Measurements from ENCODE around the gene LPIN1.
"Not testable (repeated sequence)": the region's sequence is repeated elsewhere in the genome, so short reads cannot be mapped to it uniquely, and the experiment has no call there.

Gene LPIN1

GRCh38 chr2:11847935-11848334, 101.5 kb downstream of the LPIN1 start:
- not testable (repeated sequence) for DNase-seq

GRCh38 chr2:11850082-11850481, 103.7 kb downstream of the LPIN1 start:
- DNase-seq: no peak

DNA sequence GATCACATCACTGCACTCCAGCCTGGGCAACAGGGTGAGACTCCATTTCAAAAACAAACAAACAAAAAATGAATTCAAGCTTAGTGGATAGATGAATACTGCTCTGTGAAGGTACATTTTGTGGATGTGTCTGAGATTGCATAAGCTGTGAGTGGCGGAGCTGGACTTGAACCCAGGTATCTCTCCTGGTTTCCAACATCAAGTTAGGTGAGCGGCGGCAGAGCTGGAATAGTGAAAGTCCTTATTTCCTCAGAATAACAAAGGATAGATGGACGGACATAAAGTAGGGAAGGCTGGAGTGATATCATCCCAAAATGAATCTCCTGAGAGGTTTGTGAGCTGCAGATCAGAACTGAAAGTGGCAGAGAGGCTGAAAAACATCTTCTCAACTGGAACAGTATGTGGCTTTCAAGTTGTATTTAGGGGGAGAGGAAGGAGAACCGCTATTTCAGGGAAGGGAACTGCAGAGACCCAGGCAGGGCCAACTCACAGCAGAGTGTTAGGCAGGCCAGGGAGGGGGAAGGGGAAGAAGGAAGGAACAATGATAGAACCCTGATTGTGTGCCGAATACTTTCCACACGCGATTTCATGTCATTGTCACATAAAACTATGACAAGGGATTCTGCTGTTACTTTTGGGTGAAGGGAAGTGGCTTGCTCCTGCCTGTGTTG, 106.2 kb downstream of the LPIN1 start:
- no peak for DNase-seq

DNA sequence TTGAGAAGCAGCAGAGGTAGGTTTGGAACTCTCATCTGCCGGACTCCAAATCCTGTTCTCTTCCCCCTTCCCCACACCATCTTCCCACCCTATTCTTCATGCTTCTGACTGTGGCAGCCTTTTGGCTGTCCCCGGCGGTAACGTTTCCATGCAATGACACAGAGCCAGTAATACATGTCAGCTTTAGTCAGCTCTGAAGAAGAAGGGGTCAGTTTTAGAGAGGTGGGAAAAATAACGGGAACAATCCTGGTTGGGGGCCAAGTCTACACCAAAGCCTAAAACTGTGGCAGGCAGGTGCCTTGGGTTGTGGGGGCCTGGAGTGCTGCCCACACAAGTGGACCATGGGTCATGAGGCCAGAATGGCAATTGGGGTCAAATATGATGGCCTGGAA, 106.8 kb downstream of the LPIN1 start:
- no peak for DNase-seq

GRCh38 chr2:11855064-11855760, 108.8 kb downstream of the LPIN1 start:
- no peak for DNase-seq

DNA sequence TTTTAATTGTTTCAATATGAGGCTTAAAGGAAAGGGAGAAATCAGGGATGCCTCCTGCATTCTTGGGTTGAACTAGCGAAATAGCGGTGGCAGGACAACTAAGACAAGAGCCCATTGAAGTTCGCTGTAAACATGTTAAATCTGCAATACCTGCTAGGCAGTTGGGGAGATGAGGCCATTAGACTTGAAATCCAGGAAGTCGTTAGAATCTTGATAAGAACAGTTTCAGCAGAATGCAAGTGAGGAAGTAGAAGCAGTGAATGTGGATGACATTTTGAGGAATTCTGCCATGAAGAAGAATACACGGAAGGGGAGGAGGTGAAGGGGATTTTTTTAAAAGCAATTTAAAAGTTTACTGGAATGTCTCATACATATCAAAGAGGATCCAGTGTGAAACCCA, 109.7 kb downstream of the LPIN1 start:
- no peak for DNase-seq

DNA sequence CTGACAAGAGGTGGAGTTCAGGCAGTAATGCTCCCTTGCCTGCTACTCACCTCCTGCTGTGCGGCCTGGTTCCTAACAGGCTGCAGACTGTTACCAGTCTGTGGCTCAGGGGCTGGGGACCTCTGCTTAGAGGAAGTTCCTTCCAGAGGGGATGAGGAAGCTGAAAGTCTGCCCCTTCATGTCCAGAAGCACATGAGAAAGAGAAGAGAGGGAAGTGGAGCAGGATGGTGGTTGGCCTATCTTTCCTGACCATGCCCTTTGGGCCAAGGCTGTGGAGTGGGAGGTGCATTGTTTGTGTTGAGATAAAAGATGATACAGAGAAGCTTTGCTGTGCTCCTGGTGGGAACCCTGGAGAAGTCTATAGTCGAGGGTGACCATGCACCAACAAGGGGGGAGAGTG, 112.5 kb downstream of the LPIN1 start:
- no peak for DNase-seq

GRCh38 chr2:11859975-11860374, 113.5 kb downstream of the LPIN1 start:
- DNase-seq: not testable (repeated sequence)

DNA sequence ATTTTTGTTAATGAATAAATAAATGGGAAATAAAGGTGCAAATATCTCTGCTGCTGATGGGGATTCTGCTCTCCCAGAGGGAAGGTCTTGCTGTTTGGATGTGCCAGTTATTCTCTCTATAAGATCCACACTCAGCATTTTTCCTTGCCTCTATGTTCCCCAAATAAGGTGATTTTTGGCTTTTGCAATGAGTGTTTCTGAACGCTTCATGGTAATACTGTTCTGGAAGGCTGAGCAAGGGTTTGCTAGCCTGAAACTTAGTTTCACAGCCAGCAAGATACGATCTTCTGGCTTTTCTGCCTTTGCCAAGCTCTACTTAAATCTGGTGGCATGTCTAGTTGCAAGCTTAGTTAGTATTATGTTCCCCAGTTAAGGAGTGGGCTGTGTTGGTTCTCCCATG, 114.6 kb downstream of the LPIN1 start:
- DNase-seq: no peak

GRCh38 chr2:11862049-11862448, 115.6 kb downstream of the LPIN1 start:
- DNase-seq: no peak

DNA sequence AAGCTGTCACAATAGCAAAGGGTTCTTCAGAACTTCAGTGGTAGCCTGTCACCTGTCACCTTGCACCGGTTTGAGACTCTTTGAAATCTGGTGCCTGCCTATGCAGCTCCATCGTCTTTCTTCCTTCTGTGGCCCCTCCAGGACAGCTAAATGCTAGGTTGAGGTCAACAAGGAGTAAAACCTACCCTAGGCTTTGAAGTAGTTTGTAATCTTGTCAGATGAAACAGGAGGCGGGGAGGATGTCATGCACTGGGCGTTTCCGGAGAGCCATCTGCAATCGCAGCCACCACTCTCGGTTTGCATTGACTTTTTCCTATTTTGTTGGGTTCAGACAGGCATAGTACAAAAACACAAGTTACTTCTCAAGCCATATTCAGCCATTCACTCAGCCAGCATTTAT, 116.7 kb downstream of the LPIN1 start:
- DNase-seq: no peak

GRCh38 chr2:11863513-11864328, 117.3 kb downstream of the LPIN1 start:
- no peak for DNase-seq

DNA sequence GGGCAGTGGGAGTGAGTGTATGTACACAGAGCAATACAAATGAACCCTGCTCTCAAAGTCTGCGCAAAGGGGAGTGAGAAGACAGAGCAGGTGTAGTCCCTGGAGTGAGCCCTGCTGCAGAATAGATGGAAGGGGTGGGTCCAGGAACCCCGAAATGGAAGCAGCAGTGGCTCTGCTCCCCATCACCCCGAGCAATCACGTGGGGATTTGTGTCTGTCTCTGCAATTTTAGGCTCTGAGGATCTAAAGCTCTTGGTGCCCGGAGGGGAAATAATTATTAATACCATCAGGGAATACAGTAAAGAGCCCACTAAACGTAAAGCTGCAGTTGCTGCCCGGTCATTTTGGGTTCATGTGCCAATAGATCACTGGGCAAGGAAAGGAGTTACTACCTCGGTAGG, 118.3 kb downstream of the LPIN1 start:
- DNase-seq: no peak

GRCh38 chr2:11865378-11865777, 118.9 kb downstream of the LPIN1 start:
- no peak for DNase-seq

- DNase-seq: no peak
Observed at GRCh38 chr2:11865805-11866204, 119.4 kb downstream of the LPIN1 start.

DNA sequence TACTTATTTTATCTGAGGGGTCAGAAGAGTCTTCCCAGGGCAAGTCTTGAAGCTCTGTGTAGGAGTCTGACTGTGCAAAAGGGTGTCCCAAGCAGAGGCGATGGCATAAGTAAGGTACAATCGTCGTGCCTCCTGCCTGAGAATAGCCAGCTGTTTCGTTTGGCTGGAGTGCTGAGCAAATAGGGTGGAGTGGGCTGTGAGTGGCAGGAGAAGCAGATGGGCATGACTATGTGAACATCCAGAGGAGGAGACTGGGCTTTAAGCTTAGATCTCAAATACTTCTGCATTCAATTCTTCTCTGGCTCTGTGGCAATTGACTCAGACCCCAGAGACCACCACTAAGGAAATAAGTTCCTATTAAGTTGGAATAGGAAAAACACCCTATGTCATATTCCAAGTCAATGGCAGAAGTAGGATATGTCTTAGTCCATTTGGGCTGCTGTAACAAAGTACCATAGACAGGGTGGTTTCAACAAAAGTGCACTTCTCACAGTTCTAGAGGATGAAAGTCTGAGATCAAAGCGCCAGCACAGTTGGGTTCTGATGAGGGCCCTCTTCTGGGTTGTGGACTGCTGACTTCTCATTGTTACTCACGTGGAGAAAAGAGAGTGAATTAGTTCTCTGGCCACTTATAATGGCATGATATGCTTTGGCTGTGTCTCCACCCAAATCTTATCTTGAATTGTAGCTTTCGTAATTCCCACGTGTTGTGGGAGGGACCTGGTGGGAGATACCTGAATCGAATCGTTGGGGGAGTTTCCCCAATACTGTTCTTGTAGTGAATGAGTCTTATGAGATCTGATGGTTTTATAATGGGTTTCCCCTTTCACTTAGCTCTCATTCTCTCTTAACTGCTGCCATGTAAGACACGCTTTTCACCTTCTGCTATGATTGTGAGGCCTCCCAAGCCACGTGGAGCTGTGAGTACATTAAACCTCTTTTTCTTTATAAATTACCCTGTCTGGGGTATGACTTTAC, 120.2 kb downstream of the LPIN1 start:
- DNase-seq: peak; percentile 81

DNA sequence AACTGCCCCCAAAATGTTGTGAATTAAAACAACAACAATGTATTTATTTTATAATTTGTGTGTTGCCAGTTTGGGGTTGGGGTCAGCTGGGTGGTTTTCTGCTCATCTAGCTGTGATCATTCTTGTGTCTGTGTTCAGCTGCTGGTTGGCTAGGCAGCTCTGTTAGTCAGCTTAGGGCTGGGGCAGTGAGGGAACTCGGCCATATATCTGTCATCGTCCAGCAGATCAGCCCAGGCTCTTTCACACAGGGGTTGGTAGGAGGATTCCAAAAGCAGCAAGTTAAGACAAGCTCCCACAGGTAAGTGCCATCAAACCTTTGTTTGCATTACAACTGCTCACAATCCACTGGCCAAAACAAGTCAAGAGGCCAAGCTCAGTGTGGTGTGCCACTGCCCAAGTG, 121.5 kb downstream of the LPIN1 start:
- DNase-seq: peak; percentile 61

DNA sequence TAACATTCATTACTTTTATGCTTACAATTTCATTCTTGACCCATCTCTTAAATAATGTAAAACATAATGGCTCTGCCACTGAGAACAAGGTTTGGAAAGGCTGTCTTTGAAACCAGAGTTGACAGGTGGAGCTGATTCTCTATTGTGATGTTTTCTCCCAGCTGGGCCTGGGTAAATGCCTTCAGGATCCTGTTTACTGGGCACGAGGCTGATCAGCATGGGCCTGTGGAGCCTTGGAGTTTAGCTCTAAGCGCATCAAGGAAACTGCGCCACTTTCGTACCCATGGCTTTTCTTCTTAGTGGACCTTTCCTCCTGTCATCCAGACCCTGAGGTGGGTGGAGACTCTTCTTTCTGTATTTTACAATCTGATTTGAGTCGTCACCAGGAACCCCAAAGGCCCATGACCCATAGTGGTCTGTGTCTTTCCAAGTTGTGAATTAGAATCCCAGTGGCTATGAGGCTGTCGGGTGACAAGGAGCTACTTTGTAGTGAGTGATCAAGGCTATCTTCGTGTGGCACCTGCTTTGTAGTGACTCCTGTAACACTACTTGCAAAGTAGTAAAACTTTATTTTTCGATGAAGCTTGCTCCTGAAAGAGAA, 123.1 kb downstream of the LPIN1 start:
- DNase-seq: no peak

DNA sequence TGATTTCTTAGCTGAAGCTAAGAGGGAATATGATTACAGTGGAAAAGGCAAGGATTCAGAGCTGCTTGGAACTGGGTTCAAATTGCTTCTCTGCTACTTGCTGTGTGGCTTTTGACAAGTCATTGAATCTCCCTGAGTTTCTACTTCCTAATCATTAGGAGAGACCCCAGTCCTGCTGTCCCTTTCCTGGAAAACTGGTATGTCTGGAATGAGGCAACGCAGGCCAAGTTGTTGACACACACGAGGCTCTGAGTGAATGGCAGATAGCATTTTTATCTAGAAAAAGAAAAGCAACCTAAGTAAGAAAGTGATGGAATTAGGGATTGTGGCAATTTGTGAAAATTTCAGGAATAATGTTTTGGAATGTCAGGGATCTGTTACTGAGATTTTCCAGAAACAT, 123.6 kb downstream of the LPIN1 start:
- no peak for DNase-seq

- no peak for DNase-seq
Observed at GRCh38 chr2:11870584-11870983, 124.2 kb downstream of the LPIN1 start.

- DNase-seq: no peak
Observed at GRCh38 chr2:11871421-11871820, 125.0 kb downstream of the LPIN1 start.

DNA sequence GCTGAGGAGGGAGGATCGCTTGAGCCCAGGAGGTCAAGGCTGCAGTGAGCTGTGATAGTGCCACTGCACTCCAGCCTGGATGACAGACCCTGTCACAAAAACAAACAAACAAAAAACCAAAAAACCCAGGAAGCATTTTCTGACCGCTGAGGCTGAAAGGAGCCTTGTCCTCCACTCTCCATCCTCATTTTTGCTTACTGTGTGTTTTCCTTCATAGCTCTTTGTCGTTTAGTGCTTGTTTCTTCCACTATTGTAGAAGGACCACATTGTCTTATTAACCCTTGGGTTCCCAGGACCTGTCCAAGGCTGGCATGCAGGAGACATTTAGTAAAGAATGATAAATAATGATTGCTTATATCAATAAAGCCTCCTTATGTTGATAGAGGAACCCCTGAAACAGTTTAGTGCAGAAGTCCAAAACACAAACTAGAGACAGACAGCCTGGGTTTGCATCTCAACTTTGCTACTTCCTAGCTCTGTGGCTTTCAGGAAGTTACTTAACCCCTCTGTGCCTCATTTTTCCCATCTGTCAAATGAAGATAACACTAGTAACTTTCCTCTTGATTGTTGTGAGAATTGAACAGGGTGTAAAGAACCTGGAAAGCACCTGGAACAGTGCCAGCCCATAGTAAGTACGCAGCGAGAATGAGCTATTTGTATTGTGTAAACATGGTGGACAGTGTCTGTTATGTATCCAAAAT, 126.0 kb downstream of the LPIN1 start:
- peak; percentile 63 for DNase-seq

Data from NCI-H510A (cell line).